WERI-Rb-1 (cell line): Measurements from ENCODE around the gene CEL.

Experiments used
- DNase-seq: peaks from one replicate; pipeline ENCODE4 v3.0.0-alpha.2; 2020
- H3K27ac ChIP-seq: fragments of 250-450 bp; sonication (Bioruptor Pico); 2 replicates; pipeline ENCODE4 v1.5.1; 2020; ENCODE audit warnings: mild to moderate bottlenecking, moderate library complexity
- H3K27me3 ChIP-seq: fragments of 250-450 bp; sonication (Bioruptor Pico); 2 replicates; pipeline ENCODE4 v1.5.1; 2021; ENCODE audit warnings: mild to moderate bottlenecking, low read depth, moderate library complexity; ENCODE audit not compliant: insufficient read depth, severe bottlenecking
- H3K36me3 ChIP-seq: fragments of 250-450 bp; sonication (Bioruptor Pico); 2 replicates; pipeline ENCODE4 v1.5.1; 2020; ENCODE audit warnings: mild to moderate bottlenecking, moderate library complexity
- H3K4me3 ChIP-seq: 2 replicates; pipeline ENCODE4 v1.5.1; 2011; ENCODE audit warnings: low read depth, mild to moderate bottlenecking, control low read depth, low read length
- H3K9me3 ChIP-seq: fragments of 250-450 bp; sonication (Bioruptor Pico); 2 replicates; pipeline ENCODE4 v1.5.1; 2021; ENCODE audit warnings: mild to moderate bottlenecking, moderate library complexity; ENCODE audit not compliant: severe bottlenecking
- TF ChIP-seq, protein P1 (sequence below): IDR thresholded peaks from 2 replicates; pipeline ENCODE4 v1.5.1; 2011; ENCODE audit warnings: low read depth, mild to moderate bottlenecking, control low read depth, inconsistent platforms, low read length

The CEL gene

DNA sequence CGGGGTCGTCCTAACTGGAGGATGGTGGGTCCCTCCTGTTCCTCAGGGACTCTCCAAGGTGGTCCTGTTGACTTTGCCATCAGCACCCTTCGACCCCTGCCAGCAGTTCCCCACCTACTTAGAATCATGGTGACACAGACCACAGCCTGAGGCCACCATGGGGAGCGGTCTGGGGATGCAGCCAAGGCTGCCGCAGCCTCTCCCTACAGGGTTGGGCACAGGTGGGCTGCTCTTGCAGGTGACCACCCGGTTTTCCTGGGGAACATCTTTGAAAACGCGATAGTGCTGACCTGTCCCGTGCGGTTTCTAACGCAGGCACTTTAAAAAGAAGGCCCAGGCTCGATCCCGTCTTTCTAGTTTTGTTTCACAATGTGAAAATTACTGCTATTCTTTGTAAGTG lies 12.7 kb upstream of the CEL start:
- DNase-seq: no peak
- TF ChIP-seq, protein P1, sequence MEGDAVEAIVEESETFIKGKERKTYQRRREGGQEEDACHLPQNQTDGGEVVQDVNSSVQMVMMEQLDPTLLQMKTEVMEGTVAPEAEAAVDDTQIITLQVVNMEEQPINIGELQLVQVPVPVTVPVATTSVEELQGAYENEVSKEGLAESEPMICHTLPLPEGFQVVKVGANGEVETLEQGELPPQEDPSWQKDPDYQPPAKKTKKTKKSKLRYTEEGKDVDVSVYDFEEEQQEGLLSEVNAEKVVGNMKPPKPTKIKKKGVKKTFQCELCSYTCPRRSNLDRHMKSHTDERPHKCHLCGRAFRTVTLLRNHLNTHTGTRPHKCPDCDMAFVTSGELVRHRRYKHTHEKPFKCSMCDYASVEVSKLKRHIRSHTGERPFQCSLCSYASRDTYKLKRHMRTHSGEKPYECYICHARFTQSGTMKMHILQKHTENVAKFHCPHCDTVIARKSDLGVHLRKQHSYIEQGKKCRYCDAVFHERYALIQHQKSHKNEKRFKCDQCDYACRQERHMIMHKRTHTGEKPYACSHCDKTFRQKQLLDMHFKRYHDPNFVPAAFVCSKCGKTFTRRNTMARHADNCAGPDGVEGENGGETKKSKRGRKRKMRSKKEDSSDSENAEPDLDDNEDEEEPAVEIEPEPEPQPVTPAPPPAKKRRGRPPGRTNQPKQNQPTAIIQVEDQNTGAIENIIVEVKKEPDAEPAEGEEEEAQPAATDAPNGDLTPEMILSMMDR: no peak
- Histone ChIP-seq H3K4me3 (no peak overlapping the region), H3K27me3 (no peaks in the 10 kb centered on the region), H3K9me3 (no peaks in the 10 kb centered on the region), H3K27ac (no peak overlapping the region), H3K36me3 (peaks cover 98% of the 10 kb centered on the region)

DNA sequence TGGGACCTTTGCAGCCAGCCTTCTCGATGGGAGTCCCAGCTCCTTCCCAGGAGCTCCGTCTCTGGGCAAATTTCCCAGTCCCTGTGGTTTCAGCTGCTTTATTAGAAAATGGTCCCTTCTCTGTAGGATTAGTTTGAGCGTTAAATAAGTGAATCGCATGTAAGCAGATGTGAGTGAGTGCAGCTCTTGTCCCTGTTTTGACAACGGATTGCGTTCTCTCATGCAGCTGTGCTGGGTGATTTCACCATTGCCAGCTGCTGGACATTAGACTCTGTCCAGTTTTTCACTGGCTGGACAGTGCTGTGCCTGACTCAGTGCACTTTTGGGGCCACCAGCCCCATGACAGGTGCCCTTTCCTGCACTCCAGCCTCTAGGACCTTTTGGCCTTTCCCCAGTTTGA lies 11.6 kb upstream of the CEL start:
- Histone ChIP-seq H3K27me3 (no peaks in the 10 kb centered on the region), H3K4me3 (no peak overlapping the region), H3K27ac (no peak overlapping the region), H3K36me3 (peaks cover 98% of the 10 kb centered on the region), H3K9me3 (no peaks in the 10 kb centered on the region)
- TF ChIP-seq, protein P1: no peak
- no peak for DNase-seq

DNA sequence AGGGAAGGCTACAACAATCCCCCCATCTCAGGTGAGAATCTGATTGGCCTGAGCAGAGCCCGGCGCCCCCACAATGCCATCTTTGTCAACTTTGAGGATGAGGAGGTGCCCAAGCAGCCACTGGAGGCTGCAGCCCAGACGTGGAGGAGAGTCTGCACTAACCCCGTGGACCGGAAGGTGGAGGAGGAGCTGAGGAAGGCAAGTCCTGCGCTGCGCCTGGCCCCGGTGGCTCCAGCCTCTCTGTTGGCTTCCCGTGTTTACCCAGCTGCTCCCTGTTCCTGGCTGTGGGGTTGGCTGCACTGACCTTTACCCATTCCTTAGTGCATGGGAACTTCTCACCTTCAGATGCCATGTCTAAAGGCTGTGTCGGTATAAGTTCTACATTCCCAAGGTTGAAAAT lies 11.0 kb upstream of the CEL start:
- H3K36me3 ChIP-seq: peaks cover 98% of the 10 kb centered on the region
- no peak overlapping the region for H3K4me3 ChIP-seq
- no peaks in the 10 kb centered on the region for H3K9me3 ChIP-seq
- no peaks in the 10 kb centered on the region for H3K27me3 ChIP-seq
- H3K27ac ChIP-seq: no peak overlapping the region
- TF ChIP-seq, protein P1: no peak
- DNase-seq: no peak

DNA sequence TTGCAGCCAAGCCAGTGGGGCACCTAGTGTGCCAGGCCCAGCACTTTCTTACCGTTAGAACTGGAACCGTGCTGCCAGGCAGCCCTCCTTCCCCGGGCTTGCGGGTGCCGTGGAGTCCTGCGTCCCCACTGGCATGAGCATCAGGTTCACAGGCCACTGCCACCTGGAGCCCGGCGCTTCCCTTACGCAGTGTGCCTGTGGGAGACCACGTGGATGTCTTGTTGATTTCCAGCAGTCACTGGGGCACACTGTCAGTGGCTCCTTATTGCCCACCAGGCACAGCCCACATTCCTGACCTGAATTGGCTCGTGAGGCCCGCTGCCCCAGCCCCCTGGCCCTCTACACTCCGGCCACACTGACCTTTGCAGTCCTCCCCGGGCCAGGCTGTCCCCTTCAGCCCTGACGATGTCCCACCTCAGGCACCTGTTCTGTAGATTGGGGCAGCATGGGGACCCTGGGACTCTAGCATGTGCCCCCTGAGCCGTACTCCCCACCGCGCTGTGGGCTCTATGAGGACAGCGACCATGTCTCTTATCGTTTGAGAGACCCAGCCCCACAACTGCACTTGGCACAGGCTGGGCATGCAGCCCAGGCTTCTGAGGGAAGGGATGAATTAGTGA lies 10.4 kb upstream of the CEL start:
- Histone ChIP-seq H3K36me3 (peaks cover 98% of the 10 kb centered on the region), H3K4me3 (no peak overlapping the region), H3K27me3 (no peaks in the 10 kb centered on the region), H3K27ac (no peak overlapping the region), H3K9me3 (no peaks in the 10 kb centered on the region)
- DNase-seq: no peak
- TF ChIP-seq, protein P1: no peak

DNA sequence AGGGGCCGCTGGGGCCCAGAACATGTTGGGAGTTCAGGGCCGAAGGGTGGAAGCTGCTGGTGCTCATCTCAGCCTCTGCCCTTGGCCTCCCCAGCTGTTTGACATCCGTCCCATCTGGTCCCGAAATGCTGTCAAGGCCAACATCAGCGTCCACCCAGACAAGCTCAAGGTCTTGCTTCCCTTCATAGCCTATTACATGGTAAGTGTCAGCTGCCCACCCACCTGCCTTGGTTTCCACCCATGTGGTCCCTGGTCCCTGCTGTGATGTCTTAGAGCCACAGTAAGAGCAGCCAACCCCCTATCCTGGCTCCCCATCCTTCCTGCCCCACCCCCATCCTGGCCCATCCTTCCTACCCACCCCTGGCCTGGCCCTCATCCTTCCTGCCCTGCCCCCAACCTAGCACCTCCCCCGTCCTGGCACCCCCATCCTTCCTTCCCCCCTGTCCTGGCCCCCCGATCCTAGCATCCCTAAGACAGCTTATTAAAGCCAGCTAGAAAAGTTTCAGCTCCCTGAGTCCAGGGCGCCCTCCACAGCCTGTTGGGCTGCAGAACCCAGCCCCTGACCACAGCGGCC lies 9.7 kb upstream of the CEL start:
- DNase-seq: no peak
- no peak overlapping the region for H3K4me3 ChIP-seq
- no peak overlapping the region for H3K27ac ChIP-seq
- H3K9me3 ChIP-seq: no peaks in the 10 kb centered on the region
- no peaks in the 10 kb centered on the region for H3K27me3 ChIP-seq
- peaks cover 98% of the 10 kb centered on the region for H3K36me3 ChIP-seq
- TF ChIP-seq, protein P1: no peak
